ENCODE measurements around the gene EXOC3L2. TPM values are rescaled to one million over a fixed set of nuclear protein-coding genes. Genes with fewer than 3 reads are reported as not detected.

The EXOC3L2 gene
- total RNA-seq, 4 donors from 2014 or later: 0.68 to 7.0 (median 1.1) TPM; not detected in 1

- no peak for TF ChIP-seq EP300 (IDR thresholded peaks at IDR 0.05; ENCODE audit: low read depth)
- TF ChIP-seq CTCF (IDR thresholded peaks at IDR 0.05): no peak
- no peak for TF ChIP-seq POLR2AphosphoS5 (IDR thresholded peaks at IDR 0.05)
- no peak for TF ChIP-seq POLR2A (IDR thresholded peaks at IDR 0.05)
- intact Hi-C loops (cut with DNase I; ENCODE audit: low total_unique reads) (no loop called here), in situ Hi-C loops (cut with MboI; ENCODE audit: low pct_ligation_motif_present in 1 of 4, low pct_unique_long_range_greater_than_20kb in 1 of 4, low sequenced_read_pairs in 3 of 4) (no loop called here)
- Histone ChIP-seq H3K27ac (no peak overlapping the region), H3K9me3 (no peaks in the 10 kb centered on the region), H3K36me3 (no peaks in the 10 kb centered on the region), H3K4me3 (no peak overlapping the region), H3K4me1 (peaks cover 0 to 3% (median 0%) of the 10 kb centered on the region in 4 donors), H3K27me3 (peaks cover 35% of the 10 kb centered on the region)
- WGBS, 2 donors (ENCODE audit: low coverage in 1 of 2): 40 to 43% methylated on average over 2 to 17 of the region's 17 CpGs
- DNase-seq: no peak
Measured at GRCh38 chr19:45211751-45212381, 33.3 kb downstream of the EXOC3L2 start.

DNA sequence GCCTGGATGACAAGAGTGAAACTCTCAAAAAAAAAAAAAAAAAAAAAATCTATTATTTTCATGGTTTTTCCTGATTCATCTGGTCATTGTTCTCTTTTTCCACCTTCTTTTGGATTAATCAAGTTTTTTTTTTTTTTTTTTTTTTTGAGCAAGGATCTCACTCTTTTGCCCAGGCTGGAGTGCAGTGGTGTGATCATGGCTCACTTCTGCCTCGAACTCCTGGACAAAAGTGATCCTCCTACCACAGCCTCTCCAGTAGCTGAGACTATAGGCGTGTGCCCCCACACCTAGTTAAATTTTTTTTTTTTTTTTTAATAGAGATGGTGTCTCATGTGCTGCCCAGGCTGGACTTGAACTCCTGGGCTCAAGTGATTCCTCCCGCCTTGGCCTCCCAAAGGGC lies 38.9 kb downstream of the EXOC3L2 start:
- Histone ChIP-seq H3K27ac (no peak overlapping the region), H3K4me3 (no peak overlapping the region), H3K4me1 (no peaks in the 10 kb centered on the region), H3K36me3 (no peaks in the 10 kb centered on the region), H3K27me3 (no peaks in the 10 kb centered on the region), H3K9me3 (no peaks in the 10 kb centered on the region)
- in situ Hi-C loops (cut with MboI; ENCODE audit: low pct_ligation_motif_present in 1 of 4, low pct_unique_long_range_greater_than_20kb in 1 of 4, low sequenced_read_pairs in 3 of 4): no loop called here
- 84 to 86% methylated on average over 3 of the region's 3 CpGs for WGBS, 2 donors (ENCODE audit: low coverage in 1 of 2)
- DNase-seq: no peak
- intact Hi-C loops (cut with DNase I; ENCODE audit: low total_unique reads): no loop called here
- TF ChIP-seq CTCF (IDR thresholded peaks at IDR 0.05) (no peak), POLR2AphosphoS5 (IDR thresholded peaks at IDR 0.05) (no peak), EP300 (IDR thresholded peaks at IDR 0.05; ENCODE audit: low read depth) (no peak), POLR2A (IDR thresholded peaks at IDR 0.05) (no peak)

GRCh38 chr19:45205810-45206209 lies 39.4 kb downstream of the EXOC3L2 start:
- Histone ChIP-seq H3K27me3 (no peaks in the 10 kb centered on the region), H3K36me3 (no peaks in the 10 kb centered on the region), H3K27ac (no peak overlapping the region), H3K9me3 (no peaks in the 10 kb centered on the region), H3K4me1 (no peaks in the 10 kb centered on the region), H3K4me3 (no peak overlapping the region)
- in situ Hi-C loops (cut with MboI; ENCODE audit: low pct_ligation_motif_present in 1 of 4, low pct_unique_long_range_greater_than_20kb in 1 of 4, low sequenced_read_pairs in 3 of 4): no loop called here
- no peak for DNase-seq
- intact Hi-C loops (cut with DNase I; ENCODE audit: low total_unique reads): no loop called here
- 85 to 87% methylated on average over 5 to 12 of the region's 12 CpGs for WGBS, 2 donors (ENCODE audit: low coverage in 1 of 2)
- TF ChIP-seq CTCF (IDR thresholded peaks at IDR 0.05): no peak
- no peak for TF ChIP-seq POLR2AphosphoS5 (IDR thresholded peaks at IDR 0.05)
- TF ChIP-seq EP300 (IDR thresholded peaks at IDR 0.05; ENCODE audit: low read depth): no peak
- TF ChIP-seq POLR2A (IDR thresholded peaks at IDR 0.05): no peak

GRCh38 chr19:45202637-45203036 lies 42.6 kb downstream of the EXOC3L2 start:
- TF ChIP-seq POLR2A (IDR thresholded peaks at IDR 0.05): no peak
- no peak for TF ChIP-seq CTCF (IDR thresholded peaks at IDR 0.05)
- TF ChIP-seq EP300 (IDR thresholded peaks at IDR 0.05; ENCODE audit: low read depth): no peak
- no peak for TF ChIP-seq POLR2AphosphoS5 (IDR thresholded peaks at IDR 0.05)
- intact Hi-C loops (cut with DNase I; ENCODE audit: low total_unique reads): no loop called here
- no peaks in the 10 kb centered on the region for H3K4me1 ChIP-seq
- H3K4me3 ChIP-seq: no peak overlapping the region
- no peak for DNase-seq
- H3K27me3 ChIP-seq: no peaks in the 10 kb centered on the region
- no peaks in the 10 kb centered on the region for H3K9me3 ChIP-seq
- H3K36me3 ChIP-seq: no peaks in the 10 kb centered on the region
- H3K27ac ChIP-seq: no peak overlapping the region
- WGBS, 2 donors (ENCODE audit: low coverage in 1 of 2): 91% methylated on average over 6 of the region's 6 CpGs; no CpG with 5 or more reads in 1 of the 2 donors
- in situ Hi-C loops (cut with MboI; ENCODE audit: low pct_ligation_motif_present in 1 of 4, low pct_unique_long_range_greater_than_20kb in 1 of 4, low sequenced_read_pairs in 3 of 4): no loop called here

All from transverse colon (tissue), 4 donors.